SU-DHL-6 (cell line): Measurements from ENCODE around the gene DGKG.

Experiments
- H2AFZ ChIP-seq: fragments of 200-600 bp; sonication (generic); 2 replicates; pipeline ENCODE4 v1.6.1; 2014; ENCODE audit warnings: low read depth, mild to moderate bottlenecking, moderate library complexity, mixed read lengths, antibody characterized with exemption, low read length; ENCODE audit not compliant: severe bottlenecking
- H3F3A ChIP-seq: fragments of 200-600 bp; shearing (Covaris generic); 2 replicates; pipeline ENCODE4 v1.6.0; 2016; ENCODE audit warnings: antibody characterized with exemption, mild to moderate bottlenecking; ENCODE audit not compliant: insufficient read depth
- H3K27ac ChIP-seq: fragments of 200-600 bp; sonication (generic); 2 replicates; pipeline ENCODE4 v1.5.1; 2016; ENCODE audit warnings: low read depth, mild to moderate bottlenecking, low read length, moderate library complexity, mixed read lengths
- H3K27me3 ChIP-seq: fragments of 200-600 bp; sonication (generic), shearing (Covaris generic); 2 replicates; pipeline ENCODE4 v1.6.0; 2014; ENCODE audit warnings: mild to moderate bottlenecking, low read length
- H3K36me3 ChIP-seq: fragments of 200-600 bp; sonication (generic); 2 replicates; pipeline ENCODE4 v1.6.1; 2014; ENCODE audit warnings: mild to moderate bottlenecking, low read length, mixed read lengths
- H3K4me2 ChIP-seq: fragments of 300-600, 200-600 bp; shearing (Covaris generic), sonication (generic); 2 replicates; pipeline ENCODE4 v1.6.0; 2014; ENCODE audit warnings: low read length, low read depth, mild to moderate bottlenecking; ENCODE audit not compliant: poor library complexity, severe bottlenecking
- H3K4me3 ChIP-seq: fragments of 200-600 bp; sonication (generic); 2 replicates; pipeline ENCODE4 v1.5.1; 2014; ENCODE audit warnings: antibody characterized with exemption, low read length, mild to moderate bottlenecking, mixed read lengths; ENCODE audit not compliant: insufficient read depth, poor library complexity, severe bottlenecking
- H3K79me2 ChIP-seq: fragments of 200-600 bp; sonication (generic); 2 replicates; pipeline ENCODE4 v1.6.1; 2014; ENCODE audit warnings: mild to moderate bottlenecking, low read length, moderate library complexity; ENCODE audit not compliant: insufficient read depth
- H3K9ac ChIP-seq: fragments of 200-600 bp; sonication (generic); 2 replicates; pipeline ENCODE4 v1.7.0; 2014; ENCODE audit warnings: mild to moderate bottlenecking, low read length
- H3K9me2 ChIP-seq: fragments of 200-600 bp; sonication (generic); replicated peaks from 2 replicates; pipeline ENCODE4 v1.6.1; 2014; ENCODE audit warnings: low read length; ENCODE audit not compliant: insufficient read depth
- H3K9me3 ChIP-seq: fragments of 200-600 bp; sonication (generic); 2 replicates; pipeline ENCODE4 v1.6.1; 2014; ENCODE audit warnings: low read length, mixed read lengths; ENCODE audit not compliant: insufficient read depth
- H4K20me1 ChIP-seq: fragments of 200-600 bp; sonication (generic); 2 replicates; pipeline ENCODE4 v1.6.1; 2014; ENCODE audit warnings: low read depth, mild to moderate bottlenecking, antibody characterized with exemption, low read length, moderate library complexity, mixed read lengths
- EZH2phosphoT487 ChIP-seq: fragments of 200-600 bp; sonication (generic), shearing (Covaris generic); conservative IDR thresholded peaks from 2 replicates; pipeline ENCODE4 v1.6.1; 2018; ENCODE audit warnings: mild to moderate bottlenecking, antibody characterized with exemption, low read length, moderate library complexity, mixed read lengths
- TF ChIP-seq, protein P1 (sequence below): fragments of 200-600 bp; sonication (generic); IDR thresholded peaks from one replicate; pipeline ENCODE4 v1.5.1; 2017; ENCODE audit warnings: antibody characterized with exemption, mild to moderate bottlenecking, low read length, moderate library complexity; ENCODE audit not compliant: insufficient read depth, poor library complexity, severe bottlenecking

Gene DGKG

DNA sequence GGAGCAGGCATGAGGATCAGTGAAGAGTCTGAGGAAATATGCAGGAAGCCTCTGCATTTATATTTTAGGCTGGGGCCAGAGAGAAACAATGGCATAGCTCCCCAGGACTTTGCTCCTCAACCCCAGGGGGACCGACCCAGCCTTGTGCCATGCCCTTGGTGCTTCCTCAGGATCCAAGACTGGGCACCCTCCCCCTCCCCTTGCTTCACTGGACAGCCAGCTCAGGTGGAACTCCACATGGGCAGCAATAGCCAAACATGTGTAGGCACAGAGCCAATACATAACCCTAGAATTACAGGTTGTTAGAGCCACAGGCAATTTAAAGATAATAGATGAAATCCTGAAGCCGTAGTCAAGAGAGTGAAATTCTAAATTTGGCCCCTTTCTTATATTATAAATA, 180.1 kb downstream of the DGKG start:
- Histone ChIP-seq H3K9me3 (no peaks in the 10 kb centered on the region), H3K27me3 (no peaks in the 10 kb centered on the region), H3K36me3 (no peaks in the 10 kb centered on the region), H3F3A (no peaks in the 10 kb centered on the region), H3K9me2 (no peaks in the 10 kb centered on the region), H3K9ac (no peak overlapping the region), H3K79me2 (no peaks in the 10 kb centered on the region), H3K27ac (no peak overlapping the region), H2AFZ (no peak overlapping the region), H3K4me3 (no peak overlapping the region), H3K4me2 (no peak overlapping the region), H4K20me1 (no peaks in the 10 kb centered on the region)
- TF ChIP-seq, protein P1, sequence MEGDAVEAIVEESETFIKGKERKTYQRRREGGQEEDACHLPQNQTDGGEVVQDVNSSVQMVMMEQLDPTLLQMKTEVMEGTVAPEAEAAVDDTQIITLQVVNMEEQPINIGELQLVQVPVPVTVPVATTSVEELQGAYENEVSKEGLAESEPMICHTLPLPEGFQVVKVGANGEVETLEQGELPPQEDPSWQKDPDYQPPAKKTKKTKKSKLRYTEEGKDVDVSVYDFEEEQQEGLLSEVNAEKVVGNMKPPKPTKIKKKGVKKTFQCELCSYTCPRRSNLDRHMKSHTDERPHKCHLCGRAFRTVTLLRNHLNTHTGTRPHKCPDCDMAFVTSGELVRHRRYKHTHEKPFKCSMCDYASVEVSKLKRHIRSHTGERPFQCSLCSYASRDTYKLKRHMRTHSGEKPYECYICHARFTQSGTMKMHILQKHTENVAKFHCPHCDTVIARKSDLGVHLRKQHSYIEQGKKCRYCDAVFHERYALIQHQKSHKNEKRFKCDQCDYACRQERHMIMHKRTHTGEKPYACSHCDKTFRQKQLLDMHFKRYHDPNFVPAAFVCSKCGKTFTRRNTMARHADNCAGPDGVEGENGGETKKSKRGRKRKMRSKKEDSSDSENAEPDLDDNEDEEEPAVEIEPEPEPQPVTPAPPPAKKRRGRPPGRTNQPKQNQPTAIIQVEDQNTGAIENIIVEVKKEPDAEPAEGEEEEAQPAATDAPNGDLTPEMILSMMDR: no peak
- no peak for TF ChIP-seq EZH2phosphoT487

DNA sequence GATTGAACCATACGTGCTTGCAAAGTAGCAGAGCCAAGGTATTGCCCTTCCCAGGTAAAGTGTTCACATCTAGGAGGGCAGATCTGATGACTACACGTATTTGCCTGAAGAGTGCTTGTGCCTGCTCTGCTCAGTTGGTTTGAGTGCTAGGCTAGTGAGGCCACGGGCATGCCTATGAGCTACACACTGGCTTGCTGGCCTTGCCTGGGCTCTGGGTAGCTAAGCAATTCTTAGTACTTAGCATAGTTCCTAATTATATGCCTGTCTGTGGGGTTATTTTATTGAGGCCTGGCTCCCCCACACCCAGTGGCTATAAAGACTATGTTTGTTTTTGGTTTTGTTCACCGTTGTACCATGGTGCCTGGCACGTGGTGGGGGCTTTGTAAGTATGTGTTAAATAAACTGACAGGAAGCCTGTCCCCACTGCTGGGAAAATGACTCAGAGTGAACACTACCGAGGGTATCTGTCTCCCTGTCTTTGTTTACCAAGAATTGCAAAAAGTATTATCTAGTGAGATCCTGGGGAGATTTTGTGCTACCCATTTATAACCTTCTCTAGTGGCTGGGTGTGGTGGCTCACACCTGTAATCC, 181.0 kb downstream of the DGKG start:
- Histone ChIP-seq H4K20me1 (no peaks in the 10 kb centered on the region), H3K9me2 (no peaks in the 10 kb centered on the region), H3F3A (no peaks in the 10 kb centered on the region), H3K4me3 (no peak overlapping the region), H3K9ac (no peak overlapping the region), H3K4me2 (no peak overlapping the region), H3K79me2 (no peaks in the 10 kb centered on the region), H3K27ac (no peak overlapping the region), H2AFZ (no peak overlapping the region), H3K27me3 (no peaks in the 10 kb centered on the region), H3K36me3 (no peaks in the 10 kb centered on the region), H3K9me3 (no peaks in the 10 kb centered on the region)
- no peak for TF ChIP-seq EZH2phosphoT487
- TF ChIP-seq, protein P1: no peak

DNA sequence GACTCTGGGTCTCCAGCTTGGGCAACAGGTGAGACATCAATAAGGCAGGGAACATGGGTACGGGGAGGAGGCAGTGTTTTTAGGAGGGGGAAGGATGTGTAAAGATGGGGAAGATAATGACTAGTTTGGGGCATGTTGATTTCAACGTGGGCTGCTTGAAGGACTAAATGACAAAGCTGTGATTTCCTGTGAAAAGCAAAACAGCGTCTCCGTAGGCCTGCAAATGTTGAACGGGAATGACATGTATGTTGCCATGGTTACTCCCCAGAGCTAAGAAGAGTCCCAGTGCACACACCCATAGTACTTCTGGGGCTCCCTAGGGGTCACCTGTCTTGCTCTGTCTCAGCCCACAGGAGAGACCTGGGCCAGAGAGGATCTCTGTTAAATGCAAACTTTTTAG, 181.9 kb downstream of the DGKG start:
- TF ChIP-seq, protein P1: no peak
- TF ChIP-seq EZH2phosphoT487: no peak
- Histone ChIP-seq H3K4me2 (no peak overlapping the region), H3F3A (no peaks in the 10 kb centered on the region), H4K20me1 (no peaks in the 10 kb centered on the region), H3K9me3 (no peaks in the 10 kb centered on the region), H3K9ac (no peak overlapping the region), H3K4me3 (no peak overlapping the region), H3K9me2 (no peaks in the 10 kb centered on the region), H3K79me2 (no peaks in the 10 kb centered on the region), H2AFZ (no peak overlapping the region), H3K36me3 (no peaks in the 10 kb centered on the region), H3K27ac (no peak overlapping the region), H3K27me3 (no peaks in the 10 kb centered on the region)
